Right lobe of liver (tissue), 6 donors: ENCODE data around the gene CGGBP1. TPM values are rescaled to one million over a fixed set of nuclear protein-coding genes. Genes with fewer than 3 reads are reported as not detected.

Experiments used
- ATAC-seq, 4 donors: fragments of 200-7000 bp; cut with Tn5 transposase; one replicate each; pipeline ENCODE4 v1.9.1; 2020; ENCODE audit warnings: mild to moderate bottlenecking in 4 of 4, moderate library complexity in 4 of 4
- DNase-seq, 3 donors: peaks; one replicate each; pipeline ENCODE4 v3.0.0-alpha.2; 2020
- H3K27ac ChIP-seq, 3 donors: fragments of 200-600 bp; one replicate each; pipeline ENCODE4 v1.8.0; 2022
- H3K27me3 ChIP-seq, 2 donors: fragments of 200-600 bp; one replicate each; pipeline ENCODE4 v1.8.0; 2022
- H3K36me3 ChIP-seq, 4 donors: fragments of 200-600 bp; sonication (generic) in 1 of 4; one replicate each; pipeline versions ENCODE4 v1.5.1 to v1.8.0; 2017 to 2022; ENCODE audit warnings: control low read depth in 1 of 4
- H3K4me1 ChIP-seq, 4 donors: fragments of 200-600 bp; sonication (generic) in 1 of 4; one replicate each; pipeline versions ENCODE4 v1.5.1 to v1.8.0; 2017 to 2022; ENCODE audit warnings: control low read depth in 1 of 4
- H3K4me3 ChIP-seq, 3 donors: fragments of 200-600 bp; one replicate each; pipeline ENCODE4 v1.8.0; 2022
- H3K9me3 ChIP-seq, 4 donors: fragments of 200-600 bp; sonication (generic) in 1 of 4; one replicate each; pipeline versions ENCODE4 v1.5.1 to v1.8.0; 2017 to 2022; ENCODE audit warnings: control low read depth in 1 of 4
- CTCF ChIP-seq, 4 donors: fragments of 200-600 bp in 3 of 4; fragments of 450-650 bp in 1 of 4; IDR thresholded peaks; one replicate each; pipeline versions ENCODE4 v1.5.1 to v1.8.0; 2016 to 2022; ENCODE audit warnings: antibody characterized with exemption in 4 of 4, mild to moderate bottlenecking in 2 of 4
- POLR2A ChIP-seq: fragments of 450-650 bp; IDR thresholded peaks from one replicate; pipeline ENCODE4 v1.6.1; 2017; ENCODE audit warnings: antibody characterized with exemption, mild to moderate bottlenecking
- whole genome bisulfite sequencing: methylation state at CpG from one replicate; pipeline ENCODE4 v1.1.6; 2018; ENCODE audit warnings: low coverage, low lambda C conversion rate; ENCODE audit not compliant: insufficient coverage; ENCODE audit errors: missing lambda C conversion rate; 5-methylcytosine and 5-hydroxymethylcytosine counted together
- intact Hi-C, 2 donors: fragments of 100-400 bp; cut with DNase I; formaldehyde crosslinking; loops; one replicate each; pipeline versions ENCODE4 v1.11.2 to v1.14.1; 2022
- total RNA-seq, 6 experiments: library from RNA; depleted of rRNA in 2 of 6; stranded (reverse); fragments of >200 nt in 2 of 6; fragmentation: NEBNext Ultra II Directional in 3 of 6; extraction: Animal tissue kit (Norgen Biotek cat#: 25700) in 3 of 6; gene quantifications; one replicate each; pipeline versions ENCODE4 v1.1.0 to v1.2.4, GENCODE V29; 2016 to 2023
- donor health status: DM: no; HTN: yes; CAD: no.
- donor health status: DM: no; HTN: no; CAD: no.
- donor health status: DM: no; HTN: no; CAD: no.
- donor health status: DM: no; HTN: yes; CAD: no.
- donor health status: DM: no; HTN: yes; CAD: no.

CGGBP1 gene
- total RNA-seq, 6 experiments from 2014 or later = 22.5 to 34.2 (median 30.7) TPM

- Histone ChIP-seq H3K27ac (no peak overlapping the region), H3K4me1 (no peaks in the 10 kb centered on the region), H3K36me3 (no peaks in the 10 kb centered on the region), H3K9me3 (no peaks in the 10 kb centered on the region), H3K4me3 (no peak overlapping the region), H3K27me3 (no peaks in the 10 kb centered on the region)
- intact Hi-C loops = no loop called here
- TF ChIP-seq CTCF (IDR thresholded peaks at IDR 0.05) = no peak
- no peak for TF ChIP-seq POLR2A
- no peak for ATAC-seq
- no peak for DNase-seq
- 53% methylated on average over 1 of the region's 1 CpG for WGBS
These were observed 14.4 kb downstream of the CGGBP1 start for GRCh38 chr3:88044411-88044810.

GRCh38 chr3:88041005-88041404 is 17.8 kb downstream of the CGGBP1 start:
- H3K27ac ChIP-seq = no peak overlapping the region
- no peaks in the 10 kb centered on the region for H3K9me3 ChIP-seq
- no peaks in the 10 kb centered on the region for H3K27me3 ChIP-seq
- no peak overlapping the region for H3K4me3 ChIP-seq
- H3K36me3 ChIP-seq = no peaks in the 10 kb centered on the region
- intact Hi-C loops = no loop called here
- ATAC-seq (no peak), DNase-seq (no peak)
- WGBS = 100% methylated on average over 2 of the region's 3 CpGs
- H3K4me1 ChIP-seq = no peaks in the 10 kb centered on the region
- TF ChIP-seq POLR2A = no peak
- TF ChIP-seq CTCF (IDR thresholded peaks at IDR 0.05) = no peak

GRCh38 chr3:88040529-88040928 is 18.3 kb downstream of the CGGBP1 start:
- Histone ChIP-seq H3K36me3 (no peaks in the 10 kb centered on the region), H3K27ac (no peak overlapping the region), H3K27me3 (no peaks in the 10 kb centered on the region), H3K4me3 (no peak overlapping the region), H3K9me3 (no peaks in the 10 kb centered on the region), H3K4me1 (no peaks in the 10 kb centered on the region)
- intact Hi-C loops = no loop called here
- ATAC-seq = no peak
- DNase-seq = no peak
- WGBS = 67% methylated on average over 4 of the region's 4 CpGs
- no peak for TF ChIP-seq POLR2A
- no peak for TF ChIP-seq CTCF (IDR thresholded peaks at IDR 0.05)

GRCh38 chr3:88038566-88038965 is 20.2 kb downstream of the CGGBP1 start:
- ATAC-seq = no peak
- WGBS = 25% methylated on average over 2 of the region's 2 CpGs
- no peak for TF ChIP-seq POLR2A
- no peak for TF ChIP-seq CTCF (IDR thresholded peaks at IDR 0.05)

GRCh38 chr3:88036221-88036620 is 22.6 kb downstream of the CGGBP1 start:
- Histone ChIP-seq H3K27me3 (no peaks in the 10 kb centered on the region), H3K36me3 (no peaks in the 10 kb centered on the region), H3K27ac (no peak overlapping the region), H3K9me3 (no peaks in the 10 kb centered on the region), H3K4me1 (peaks cover 0 to 3% (median under 1%) of the 10 kb centered on the region in 4 donors), H3K4me3 (no peak overlapping the region)
- intact Hi-C loops = no loop called here
- ATAC-seq (no peak), DNase-seq (no peak)
- TF ChIP-seq CTCF (IDR thresholded peaks at IDR 0.05) = no peak
- WGBS = 79% methylated on average over 5 of the region's 5 CpGs

More at GRCh38 chr3:88038566-88038965, 20.2 kb downstream of the CGGBP1 start:
- Histone ChIP-seq H3K27ac (no peak overlapping the region), H3K9me3 (no peaks in the 10 kb centered on the region), H3K4me3 (no peak overlapping the region), H3K36me3 (no peaks in the 10 kb centered on the region), H3K27me3 (no peaks in the 10 kb centered on the region), H3K4me1 (no peaks in the 10 kb centered on the region)
- intact Hi-C loops = no loop called here
- no peak for DNase-seq
